Measurements from ENCODE around the gene SNRNP70. TPM values are rescaled to one million over a fixed set of nuclear protein-coding genes. Genes with fewer than 3 reads are reported as not detected.
"Not testable (repeated sequence)": the region's sequence is repeated elsewhere in the genome, so short reads cannot be mapped to it uniquely, and the experiment has no call there.

Gene SNRNP70
- total and polyA plus RNA-seq, 2 experiments from 2014 or later = 243 to 361 TPM

GRCh38 chr19:49120868-49121267 is 35.6 kb downstream of the SNRNP70 start:
- peak overlapping the region; percentile 50 for H3K4me3 Mint-ChIP-seq
- Histone ChIP-seq H3K27me3 (ENCODE audit: insufficient read depth) (peaks cover 36% of the 10 kb centered on the region), H3K4me3 (no peak overlapping the region), H3K79me2 (replicated peaks; ENCODE audit: insufficient read depth) (no peaks in the 10 kb centered on the region), H3K36me3 (ENCODE audit: insufficient read depth) (no peaks in the 10 kb centered on the region), H3F3A (replicated peaks; ENCODE audit: low read depth) (peaks cover 5% of the 10 kb centered on the region; the same call in 1 of the 2 replicates), H3K4me2 (no peak overlapping the region; the same call in 1 of the 2 replicates), H2AFZ (no peak overlapping the region), H3K4me1 (ENCODE audit: insufficient read depth) (peaks cover 5% of the 10 kb centered on the region), H3K27ac (ENCODE audit: low read depth) (no peak overlapping the region), H4K20me1 (replicated peaks; ENCODE audit: insufficient read depth) (no peaks in the 10 kb centered on the region; the same call in 1 of the 2 replicates), H3K9me2 (ENCODE audit: insufficient read depth) (no peaks in the 10 kb centered on the region)
- peaks cover 13% of the 10 kb centered on the region for H3K4me1 Mint-ChIP-seq
- peaks cover 50% of the 10 kb centered on the region for H3K27me3 Mint-ChIP-seq (ENCODE audit: insufficient read depth, low read depth, poor library complexity)
- ATAC-seq (no peak), DNase-seq (ENCODE audit: low spot score) (no peak)
- no peak overlapping the region for H3K27ac Mint-ChIP-seq
- no peaks in the 10 kb centered on the region for H3K36me3 Mint-ChIP-seq (ENCODE audit: low read depth)
- TF ChIP-seq JUNB (IDR thresholded peaks at IDR 0.05; ENCODE audit: unreplicated experiment) = no peak
- TF ChIP-seq POLR2AphosphoS5 (IDR thresholded peaks at IDR 0.05; ENCODE audit: low read depth) = no peak
- TF ChIP-seq ZNF331 (CRISPR knock-in tag; IDR thresholded peaks at IDR 0.05; ENCODE audit: low read depth) = no peak
- TF ChIP-seq EZH2phosphoT487 (IDR thresholded peaks at IDR 0.05; ENCODE audit: unreplicated experiment) = no peak
- TF ChIP-seq NANOG (IDR thresholded peaks at IDR 0.05; ENCODE audit: borderline replicate concordance) = no peak
- no peak for TF ChIP-seq REST (IDR thresholded peaks at IDR 0.05; ENCODE audit: unreplicated experiment)
- no peak for TF ChIP-seq CTCF (conservative IDR thresholded peaks at IDR 0.05; ENCODE audit: low read depth in 2 of 2)
- no peak for TF ChIP-seq CREB1 (CRISPR knock-in tag; IDR thresholded peaks at IDR 0.05; ENCODE audit: low read depth)
- no peak for TF ChIP-seq ETS1 (IDR thresholded peaks at IDR 0.05)
- TF ChIP-seq ZNF114 (CRISPR knock-in tag; IDR thresholded peaks at IDR 0.05) = no peak
- H3K9me3 Mint-ChIP-seq = no peaks in the 10 kb centered on the region

GRCh38 chr19:49121841-49122240 is 36.6 kb downstream of the SNRNP70 start:
- peaks cover 43% of the 10 kb centered on the region for H3K27me3 Mint-ChIP-seq (ENCODE audit: insufficient read depth, low read depth, poor library complexity)
- not testable (repeated sequence) for H3K9me3 Mint-ChIP-seq; H3K36me3 ChIP-seq (ENCODE audit: insufficient read depth)

GRCh38 chr19:49123285-49123684 is 38.0 kb downstream of the SNRNP70 start:
- H3K27ac Mint-ChIP-seq; H3K4me2 ChIP-seq; H2AFZ ChIP-seq; H3K4me1 ChIP-seq (ENCODE audit: insufficient read depth); H3K9me3 Mint-ChIP-seq; H3K79me2 ChIP-seq (replicated peaks; ENCODE audit: insufficient read depth); ATAC-seq; H3K4me3 ChIP-seq; H3K4me3 Mint-ChIP-seq; H3K36me3 Mint-ChIP-seq (ENCODE audit: low read depth); H3K27ac ChIP-seq (ENCODE audit: low read depth); H3F3A ChIP-seq (replicated peaks; ENCODE audit: low read depth); H3K9me2 ChIP-seq (ENCODE audit: insufficient read depth); H3K36me3 ChIP-seq (ENCODE audit: insufficient read depth); H4K20me1 ChIP-seq (replicated peaks; ENCODE audit: insufficient read depth); DNase-seq (ENCODE audit: low spot score): not testable (repeated sequence)
- Mint-ChIP-seq H3K27me3 (ENCODE audit: insufficient read depth, low read depth, poor library complexity) (peaks cover 35% of the 10 kb centered on the region), H3K4me1 (peaks cover 12% of the 10 kb centered on the region)
- peaks cover 36% of the 10 kb centered on the region for H3K27me3 ChIP-seq (ENCODE audit: insufficient read depth)

More at GRCh38 chr19:49121841-49122240, 36.6 kb downstream of the SNRNP70 start:
- H3K36me3 Mint-ChIP-seq (ENCODE audit: low read depth); H3K9me2 ChIP-seq (ENCODE audit: insufficient read depth); H4K20me1 ChIP-seq (replicated peaks; ENCODE audit: insufficient read depth); H3K4me3 Mint-ChIP-seq; ATAC-seq; H3K4me2 ChIP-seq; H3F3A ChIP-seq (replicated peaks; ENCODE audit: low read depth); H3K27ac Mint-ChIP-seq; H3K4me3 ChIP-seq; H3K27ac ChIP-seq (ENCODE audit: low read depth); H2AFZ ChIP-seq; H3K4me1 ChIP-seq (ENCODE audit: insufficient read depth); DNase-seq (ENCODE audit: low spot score); H3K79me2 ChIP-seq (replicated peaks; ENCODE audit: insufficient read depth): not testable (repeated sequence)
- H3K27me3 ChIP-seq (ENCODE audit: insufficient read depth) = peaks cover 36% of the 10 kb centered on the region
- peaks cover 13% of the 10 kb centered on the region for H3K4me1 Mint-ChIP-seq

Measured in GM23338 (cell line).